Hepatocyte (in vitro differentiated cells): Measurements from ENCODE around the gene THSD7B.

Source experiments
- EZH2 ChIP-seq: fragments of 200-600 bp; sonication (generic); IDR thresholded peaks from 2 replicates; pipeline ENCODE4 v1.6.1; 2016; ENCODE audit warnings: antibody characterized with exemption, mild to moderate bottlenecking, borderline replicate concordance
- TF ChIP-seq, protein P1 (sequence below): fragments of 200-600 bp; sonication (generic); IDR thresholded peaks from 2 replicates; pipeline ENCODE4 v1.5.1; 2016; ENCODE audit warnings: antibody characterized with exemption, mild to moderate bottlenecking; ENCODE audit not compliant: poor library complexity

DNA sequence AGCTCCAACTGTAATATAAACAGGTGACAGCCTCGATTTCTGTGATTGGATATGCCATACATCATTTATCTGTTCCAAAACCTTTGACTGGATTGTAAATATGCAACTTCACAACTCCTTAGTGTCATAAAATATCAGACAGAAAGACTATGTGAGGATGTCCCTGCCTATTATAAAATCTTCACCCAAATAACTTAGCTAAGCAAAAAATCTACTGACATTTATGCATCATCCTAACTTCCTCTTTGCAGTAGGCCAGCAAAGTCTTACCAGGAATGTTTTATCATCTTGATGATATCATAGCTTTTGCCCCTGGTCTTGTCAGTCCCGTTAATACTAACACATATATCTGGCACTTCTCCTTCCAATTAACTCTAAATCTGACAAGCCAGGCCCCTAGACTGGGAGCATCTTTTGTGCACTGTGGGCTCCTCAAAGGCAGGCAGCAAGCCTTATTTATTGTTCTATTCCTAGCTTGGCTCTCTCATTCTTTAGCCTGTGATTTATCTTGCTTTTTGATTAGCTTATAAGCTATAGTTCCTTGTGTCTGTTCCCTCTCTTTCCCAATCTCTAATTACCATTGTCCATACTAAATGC lies 842.5 kb downstream of the THSD7B start:
- TF ChIP-seq EZH2: no peak
- TF ChIP-seq, protein P1, sequence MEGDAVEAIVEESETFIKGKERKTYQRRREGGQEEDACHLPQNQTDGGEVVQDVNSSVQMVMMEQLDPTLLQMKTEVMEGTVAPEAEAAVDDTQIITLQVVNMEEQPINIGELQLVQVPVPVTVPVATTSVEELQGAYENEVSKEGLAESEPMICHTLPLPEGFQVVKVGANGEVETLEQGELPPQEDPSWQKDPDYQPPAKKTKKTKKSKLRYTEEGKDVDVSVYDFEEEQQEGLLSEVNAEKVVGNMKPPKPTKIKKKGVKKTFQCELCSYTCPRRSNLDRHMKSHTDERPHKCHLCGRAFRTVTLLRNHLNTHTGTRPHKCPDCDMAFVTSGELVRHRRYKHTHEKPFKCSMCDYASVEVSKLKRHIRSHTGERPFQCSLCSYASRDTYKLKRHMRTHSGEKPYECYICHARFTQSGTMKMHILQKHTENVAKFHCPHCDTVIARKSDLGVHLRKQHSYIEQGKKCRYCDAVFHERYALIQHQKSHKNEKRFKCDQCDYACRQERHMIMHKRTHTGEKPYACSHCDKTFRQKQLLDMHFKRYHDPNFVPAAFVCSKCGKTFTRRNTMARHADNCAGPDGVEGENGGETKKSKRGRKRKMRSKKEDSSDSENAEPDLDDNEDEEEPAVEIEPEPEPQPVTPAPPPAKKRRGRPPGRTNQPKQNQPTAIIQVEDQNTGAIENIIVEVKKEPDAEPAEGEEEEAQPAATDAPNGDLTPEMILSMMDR: no peak
